AG04449 (cell line): ENCODE results near the gene SLC8A2.

Experiments
- CTCF ChIA-PET: fragments of 350-600 bp; formaldehyde crosslinking; extraction: SDS; loops from one replicate; lab custom pipeline; 2021; ENCODE audit warnings: antibody characterized with exemption; lab: Yijun Ruan, JAX
- POLR2A ChIA-PET: fragments of 400-600, 350-600 bp; formaldehyde crosslinking; extraction: SDS; loops from one replicate; lab custom pipeline; 2020; ENCODE audit warnings: antibody characterized with exemption, inconsistent platforms; lab: Yijun Ruan, JAX
- DNase-seq: peaks from one replicate; pipeline ENCODE4 v3.0.0-alpha.2; 2010; ENCODE audit warnings: low read depth, low spot score
- H3K4me3 ChIP-seq: 2 replicates; pipeline ENCODE4 v1.5.1; 2011; ENCODE audit warnings: low read depth, mild to moderate bottlenecking, control low read depth, low read length
- TF ChIP-seq, protein P1 (sequence below): IDR thresholded peaks from one replicate; pipeline ENCODE4 v1.5.1; 2011; ENCODE audit warnings: mild to moderate bottlenecking, moderate library complexity, low read length, control low read depth, inconsistent platforms; ENCODE audit not compliant: insufficient read depth; ENCODE audit errors: missing control alignments

Gene SLC8A2

DNA sequence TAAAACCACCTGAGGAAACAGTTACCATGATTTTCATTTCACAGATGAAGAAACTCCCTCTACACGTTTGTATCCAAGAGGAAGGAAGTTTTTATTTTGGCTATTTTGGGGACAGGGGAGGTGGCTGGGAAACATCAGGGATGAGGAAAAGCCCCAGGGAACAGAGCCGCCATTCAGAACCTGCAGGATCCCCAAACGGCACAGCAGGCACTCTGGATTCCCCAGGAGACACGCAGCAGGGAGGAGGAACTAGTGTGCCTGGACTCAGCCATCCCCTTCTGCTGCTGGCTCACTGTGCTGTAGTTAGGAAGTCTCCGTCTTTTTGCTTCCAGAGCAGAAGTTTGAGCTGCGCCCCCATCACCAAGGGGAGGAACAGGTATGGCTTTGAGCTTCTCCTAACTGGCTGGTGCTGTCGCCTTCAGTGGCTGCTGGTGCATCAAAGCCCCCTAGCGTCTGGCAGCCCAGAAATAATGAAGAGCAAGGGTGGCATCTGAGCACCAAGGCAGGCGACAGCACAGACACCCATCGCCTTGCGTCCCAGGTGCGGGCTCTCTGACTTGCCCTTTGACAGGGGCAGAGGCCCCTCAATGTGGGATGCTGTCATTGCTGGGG lies 38.9 kb upstream of the SLC8A2 start:
- H3K4me3 ChIP-seq: no peak overlapping the region
- ChIA-PET POLR2A (no interaction called here), CTCF (interaction anchor here (1.0 to 2.1 kb wide), 2 partner anchors 9 to 27 kb away, joined by 3 to 11 read pairs; partner anchors contain the start of gene KPTN)
- DNase-seq: no peak
- TF ChIP-seq, protein P1, sequence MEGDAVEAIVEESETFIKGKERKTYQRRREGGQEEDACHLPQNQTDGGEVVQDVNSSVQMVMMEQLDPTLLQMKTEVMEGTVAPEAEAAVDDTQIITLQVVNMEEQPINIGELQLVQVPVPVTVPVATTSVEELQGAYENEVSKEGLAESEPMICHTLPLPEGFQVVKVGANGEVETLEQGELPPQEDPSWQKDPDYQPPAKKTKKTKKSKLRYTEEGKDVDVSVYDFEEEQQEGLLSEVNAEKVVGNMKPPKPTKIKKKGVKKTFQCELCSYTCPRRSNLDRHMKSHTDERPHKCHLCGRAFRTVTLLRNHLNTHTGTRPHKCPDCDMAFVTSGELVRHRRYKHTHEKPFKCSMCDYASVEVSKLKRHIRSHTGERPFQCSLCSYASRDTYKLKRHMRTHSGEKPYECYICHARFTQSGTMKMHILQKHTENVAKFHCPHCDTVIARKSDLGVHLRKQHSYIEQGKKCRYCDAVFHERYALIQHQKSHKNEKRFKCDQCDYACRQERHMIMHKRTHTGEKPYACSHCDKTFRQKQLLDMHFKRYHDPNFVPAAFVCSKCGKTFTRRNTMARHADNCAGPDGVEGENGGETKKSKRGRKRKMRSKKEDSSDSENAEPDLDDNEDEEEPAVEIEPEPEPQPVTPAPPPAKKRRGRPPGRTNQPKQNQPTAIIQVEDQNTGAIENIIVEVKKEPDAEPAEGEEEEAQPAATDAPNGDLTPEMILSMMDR: no peak

- POLR2A ChIA-PET: interaction anchor here (0.5 kb wide), 1 partner anchor 22 kb away, joined by 3 read pairs; no protein-coding TSS in a partner anchor
- H3K4me3 ChIP-seq: no peak overlapping the region
- TF ChIP-seq, protein P1: no peak
- CTCF ChIA-PET: interaction anchor here (1.0 to 2.1 kb wide), 3 partner anchors 9 to 190 kb away, joined by 3 to 11 read pairs (median 3); partner anchors contain the start of gene KPTN
- no peak for DNase-seq
Observed at GRCh38 chr19:47509973-47510372, 38.3 kb upstream of the SLC8A2 start.

- no peak overlapping the region for H3K4me3 ChIP-seq
- CTCF ChIA-PET: interaction anchor here (0.8 to 2.1 kb wide), 5 partner anchors 26 to 204 kb away, joined by 3 to 11 read pairs (median 3); partner anchors contain the start of genes EHD2 and KPTN
- DNase-seq: no peak
- POLR2A ChIA-PET: interaction anchor here (0.5 kb wide), 1 partner anchor 21 kb away, joined by 3 read pairs; no protein-coding TSS in a partner anchor
- TF ChIP-seq, protein P1: no peak
Observed at GRCh38 chr19:47509170-47509847, 37.6 kb upstream of the SLC8A2 start.

GRCh38 chr19:47508721-47509120 lies 37.0 kb upstream of the SLC8A2 start:
- H3K4me3 ChIP-seq: no peak overlapping the region
- ChIA-PET CTCF (interaction anchor here (0.8 to 2.0 kb wide), 4 partner anchors 25 to 204 kb away, joined by 3 to 8 read pairs (median 3); partner anchors contain the start of genes EHD2 and KPTN), POLR2A (no interaction called here)
- no peak for DNase-seq
- TF ChIP-seq, protein P1: no peak

GRCh38 chr19:47507924-47508553 lies 36.3 kb upstream of the SLC8A2 start:
- no peak overlapping the region for H3K4me3 ChIP-seq
- TF ChIP-seq, protein P1: no peak
- ChIA-PET CTCF (interaction anchor here (1.2 to 2.0 kb wide), 2 partner anchors 25 to 191 kb away, joined by 3 to 8 read pairs; partner anchors contain the start of gene KPTN), POLR2A (no interaction called here)
- DNase-seq: no peak
